Measurements from ENCODE around the gene TMC5. TPM values are rescaled to one million over a fixed set of nuclear protein-coding genes. Genes with fewer than 3 reads are reported as not detected.
A peak's percentile ranks its signal among the peaks of the same experiment; 100 is the strongest.

The TMC5 gene
- total RNA-seq, 1 donor from 2014 or later = 68.7 TPM

GRCh38 chr16:19438739-19439138 is 21.1 kb downstream of the TMC5 start:
- H3K9me3 ChIP-seq = no peaks in the 10 kb centered on the region
- no peak for DNase-seq
- no peak overlapping the region for H3K27ac ChIP-seq
- intact Hi-C loops (cut with DNase I) = no loop called here
- TF ChIP-seq CTCF (IDR thresholded peaks at IDR 0.05) = no peak
- H3K4me3 ChIP-seq = no peak overlapping the region
- no peak for ATAC-seq
- H3K4me1 ChIP-seq = peaks cover 5% of the 10 kb centered on the region
- H3K36me3 ChIP-seq = no peaks in the 10 kb centered on the region
- no peaks in the 10 kb centered on the region for H3K27me3 ChIP-seq

GRCh38 chr16:19439483-19439882 is 21.8 kb downstream of the TMC5 start:
- Histone ChIP-seq H3K36me3 (no peaks in the 10 kb centered on the region), H3K27ac (no peak overlapping the region), H3K4me1 (peaks cover 5% of the 10 kb centered on the region), H3K9me3 (no peaks in the 10 kb centered on the region), H3K27me3 (no peaks in the 10 kb centered on the region), H3K4me3 (no peak overlapping the region)
- ATAC-seq (no peak), DNase-seq (no peak)
- intact Hi-C loops (cut with DNase I) = no loop called here
- TF ChIP-seq CTCF (IDR thresholded peaks at IDR 0.05) = no peak

GRCh38 chr16:19443659-19444058 is 26.0 kb downstream of the TMC5 start:
- ATAC-seq (no peak), DNase-seq (no peak)
- no peaks in the 10 kb centered on the region for H3K9me3 ChIP-seq
- no peaks in the 10 kb centered on the region for H3K36me3 ChIP-seq
- no peaks in the 10 kb centered on the region for H3K4me1 ChIP-seq
- TF ChIP-seq CTCF (IDR thresholded peaks at IDR 0.05) = no peak
- H3K27me3 ChIP-seq = no peaks in the 10 kb centered on the region
- no peak overlapping the region for H3K27ac ChIP-seq
- intact Hi-C loops (cut with DNase I) = no loop called here
- H3K4me3 ChIP-seq = no peak overlapping the region

- no peaks in the 10 kb centered on the region for H3K4me1 ChIP-seq
- no peak overlapping the region for H3K4me3 ChIP-seq
- no peak overlapping the region for H3K27ac ChIP-seq
- no peaks in the 10 kb centered on the region for H3K36me3 ChIP-seq
- DNase-seq = no peak
- peak; percentile 48 for ATAC-seq
- intact Hi-C loops (cut with DNase I) = no loop called here
- no peaks in the 10 kb centered on the region for H3K9me3 ChIP-seq
- no peaks in the 10 kb centered on the region for H3K27me3 ChIP-seq
- TF ChIP-seq CTCF (IDR thresholded peaks at IDR 0.05) = no peak
Measured at GRCh38 chr16:19446300-19446846, 28.7 kb downstream of the TMC5 start.

GRCh38 chr16:19446886-19447285 is 29.2 kb downstream of the TMC5 start:
- Histone ChIP-seq H3K27ac (no peak overlapping the region), H3K36me3 (no peaks in the 10 kb centered on the region), H3K4me3 (no peak overlapping the region), H3K27me3 (no peaks in the 10 kb centered on the region), H3K4me1 (no peaks in the 10 kb centered on the region), H3K9me3 (no peaks in the 10 kb centered on the region)
- intact Hi-C loops (cut with DNase I) = no loop called here
- DNase-seq (no peak), ATAC-seq (no peak)
- TF ChIP-seq CTCF (IDR thresholded peaks at IDR 0.05) = no peak

- H3K4me1 ChIP-seq = no peaks in the 10 kb centered on the region
- intact Hi-C loops (cut with DNase I) = no loop called here
- DNase-seq = no peak
- H3K27me3 ChIP-seq = no peaks in the 10 kb centered on the region
- H3K27ac ChIP-seq = no peak overlapping the region
- H3K9me3 ChIP-seq = no peaks in the 10 kb centered on the region
- no peak overlapping the region for H3K4me3 ChIP-seq
- no peak for TF ChIP-seq CTCF (IDR thresholded peaks at IDR 0.05)
- H3K36me3 ChIP-seq = no peaks in the 10 kb centered on the region
- ATAC-seq = no peak
Measured at GRCh38 chr16:19450186-19450585, 32.5 kb downstream of the TMC5 start.
